HepG2 (cell line): ENCODE measurements around the gene C1orf159. TPM values are rescaled to one million over a fixed set of nuclear protein-coding genes. Genes with fewer than 3 reads are reported as not detected.

ENCODE experiments used
- AKAP8 ChIP-seq: sonication (generic); formaldehyde crosslinking; IDR thresholded peaks from 2 replicates; pipeline ENCODE4 v1.5.1; 2020; ENCODE audit warnings: mild to moderate bottlenecking, missing genetic modification reagents
- ARNT2 ChIP-seq: sonication (generic); formaldehyde crosslinking; IDR thresholded peaks from 2 replicates; pipeline ENCODE4 v1.8.0; 2022; ENCODE audit warnings: mild to moderate bottlenecking, low read depth, missing genetic modification reagents, moderate library complexity
- GLMP ChIP-seq: sonication (generic); formaldehyde crosslinking; IDR thresholded peaks from 2 replicates; pipeline ENCODE4 v1.9.0; 2021; ENCODE audit warnings: missing genetic modification reagents, mild to moderate bottlenecking, borderline replicate concordance
- HOXA3 ChIP-seq: sonication (generic); formaldehyde crosslinking; IDR thresholded peaks from 2 replicates; pipeline ENCODE4 v1.5.0; 2020; ENCODE audit warnings: missing genetic modification reagents
- HOXA9 ChIP-seq: sonication (generic); formaldehyde crosslinking; IDR thresholded peaks from 2 replicates; pipeline ENCODE4 v1.8.1; 2022; ENCODE audit warnings: missing genetic modification reagents, mild to moderate bottlenecking, moderate library complexity, borderline replicate concordance
- KDM5B ChIP-seq: sonication (generic); formaldehyde crosslinking; IDR thresholded peaks from 2 replicates; pipeline ENCODE4 v1.4.0; 2020; ENCODE audit warnings: missing genetic modification reagents, mild to moderate bottlenecking, borderline replicate concordance
- MED1 ChIP-seq: sonication (generic); formaldehyde crosslinking; IDR thresholded peaks from 2 replicates; pipeline ENCODE4 v1.4.0; 2020; ENCODE audit warnings: missing genetic modification reagents
- MTF1 ChIP-seq: sonication (generic); formaldehyde crosslinking; IDR thresholded peaks from 2 replicates; pipeline ENCODE4 v1.5.0; 2020; ENCODE audit warnings: missing genetic modification reagents
- PLRG1 ChIP-seq: fragments of 450-650 bp; conservative IDR thresholded peaks from 2 replicates; pipeline ENCODE4 v1.6.1; 2016
- RERE ChIP-seq: IDR thresholded peaks from 2 replicates; pipeline ENCODE4 v1.6.1; 2016; ENCODE audit warnings: low read depth, missing genetic modification reagents, missing compliant biosample characterization
- STAG1 ChIP-seq: sonication (generic); formaldehyde crosslinking; IDR thresholded peaks from 2 replicates; pipeline ENCODE4 v1.4.0; 2020; ENCODE audit warnings: missing genetic modification reagents
- TGIF2 ChIP-seq: IDR thresholded peaks from 2 replicates; pipeline ENCODE4 v1.6.1; 2016; ENCODE audit warnings: control low read depth, missing compliant biosample characterization
- YY1 ChIP-seq: IDR thresholded peaks from 2 replicates; pipeline ENCODE4 v1.6.1; 2011; ENCODE audit warnings: low read length, low read depth, moderate library complexity, mild to moderate bottlenecking; ENCODE audit not compliant: insufficient read depth, insufficient replicate concordance
- ZC3H4 ChIP-seq: sonication (generic); formaldehyde crosslinking; IDR thresholded peaks from 2 replicates; pipeline ENCODE4 v1.4.0; 2020; ENCODE audit warnings: missing genetic modification reagents, borderline replicate concordance
- ZNF160 ChIP-seq: sonication (generic); formaldehyde crosslinking; IDR thresholded peaks from 2 replicates; pipeline ENCODE4 v1.8.0; 2022; ENCODE audit warnings: mild to moderate bottlenecking, inconsistent platforms, missing genetic modification reagents
- ZNF24 ChIP-seq: fragments of 450-650 bp; IDR thresholded peaks from 2 replicates; pipeline ENCODE4 v1.6.1; 2017; ENCODE audit warnings: antibody characterized with exemption, mild to moderate bottlenecking
- ZNF367 ChIP-seq: sonication (generic); formaldehyde crosslinking; IDR thresholded peaks from 2 replicates; pipeline ENCODE4 v1.4.0; 2020; ENCODE audit warnings: missing genetic modification reagents, borderline replicate concordance
- ZNF501 ChIP-seq: sonication (generic); formaldehyde crosslinking; IDR thresholded peaks from 2 replicates; pipeline ENCODE4 v1.5.1; 2020; ENCODE audit warnings: mild to moderate bottlenecking, moderate library complexity, missing genetic modification reagents
- ZNF557 ChIP-seq: sonication (generic); formaldehyde crosslinking; IDR thresholded peaks from 2 replicates; pipeline ENCODE4 v1.4.0; 2020; ENCODE audit warnings: missing genetic modification reagents
- ZNF580 ChIP-seq: IDR thresholded peaks from 2 replicates; pipeline ENCODE4 v1.6.1; 2016; ENCODE audit warnings: low read depth, borderline replicate concordance
- ZNF615 ChIP-seq: sonication (generic); formaldehyde crosslinking; IDR thresholded peaks from 2 replicates; pipeline ENCODE4 v1.5.0; 2020; ENCODE audit warnings: mild to moderate bottlenecking, missing genetic modification reagents, borderline replicate concordance
- ZNF878 ChIP-seq: sonication (generic); formaldehyde crosslinking; IDR thresholded peaks from 2 replicates; pipeline ENCODE4 v1.8.1; 2023; ENCODE audit warnings: mild to moderate bottlenecking, missing genetic modification reagents, moderate library complexity
- polyA plus RNA-seq, 8 experiments: library from polyadenylated mRNA; depleted of rRNA in 3 of 8; stranded (reverse) in 7 of 8; unstranded in 1 of 8; fragments of >200 nt; fragmentation: Illumina TruSeq in 4 of 8; extraction: Trizol in 4 of 8; gene quantifications; 2 replicates each; pipeline versions ENCODE4 v1.2.1 to v1.2.3, GENCODE V29; 2011 to 2016; ENCODE audit warnings: low read depth in 4 of 8, missing spikeins in 1 of 8, mixed read lengths in 1 of 8; ENCODE audit not compliant: insufficient read depth in 1 of 8
- total RNA-seq, 5 experiments: library from RNA; depleted of rRNA; stranded (reverse); fragments of >200 nt; fragmentation: Illumina TruSeq; extraction: Trizol; gene quantifications; 2 replicates each; pipeline ENCODE4 v1.2.3, GENCODE V29; 2016; ENCODE audit warnings: low read depth in 1 of 5
- TF ChIP-seq, protein P1 (sequence below): sonication (generic); formaldehyde crosslinking; conservative IDR thresholded peaks from 2 replicates; pipeline ENCODE4 v1.8.0; 2022; ENCODE audit warnings: low read depth, missing genetic modification reagents

C1orf159 gene
- total and polyA plus RNA-seq, 2 of the 13 experiments (the other 11 are each of a cell fraction or from before 2014, with no cell fraction given), result 3.8 to 6.7 TPM

DNA sequence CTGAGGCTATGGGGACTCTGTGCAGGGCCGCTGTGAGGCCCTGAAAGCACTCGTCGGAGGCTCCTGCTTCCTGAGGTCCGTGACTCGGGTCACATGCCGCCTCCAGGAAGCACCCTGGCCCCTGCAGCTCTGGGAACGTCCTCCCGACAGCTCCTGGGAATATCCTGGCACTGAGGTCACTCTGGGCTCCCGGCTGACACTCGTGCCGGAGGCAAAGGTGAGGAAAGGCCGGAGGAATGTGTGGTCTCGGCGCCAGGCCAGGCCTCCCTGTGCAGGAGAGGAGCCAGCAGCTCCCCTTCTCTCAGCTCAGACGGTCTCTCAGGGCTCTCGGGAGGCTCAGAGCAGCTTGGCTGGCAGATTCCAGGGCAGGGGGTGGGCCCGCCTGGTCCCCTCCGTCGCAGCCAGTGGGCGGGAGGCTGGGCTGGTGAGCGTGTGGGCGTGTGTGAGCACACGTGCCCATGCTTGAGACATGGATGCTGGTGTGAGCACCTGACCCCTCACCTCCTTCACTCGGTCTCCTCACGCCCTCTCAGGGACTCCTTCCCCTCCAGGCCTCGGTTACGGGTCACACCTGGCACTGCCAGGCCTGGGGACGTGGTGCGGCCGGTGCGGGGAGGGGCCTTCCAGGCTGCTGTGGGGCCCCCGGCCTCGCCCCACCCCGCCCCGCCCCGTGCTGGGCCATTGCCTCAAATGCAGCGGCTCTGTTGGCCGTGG lies 36.3 kb downstream of the C1orf159 start (continued):
- TF ChIP-seq GLMP (no peak), ARNT2 (CRISPR knock-in tag) (no peak), ZNF501 (CRISPR knock-in tag) (peak; percentile 54; the same call in 1 of the 2 replicates), ZNF615 (no peak), PLRG1 (no peak), MED1 (CRISPR knock-in tag) (peak; percentile 64), HOXA9 (no peak), ZNF367 (CRISPR knock-in tag) (no peak; the same call in 1 of the 2 replicates), HOXA3 (CRISPR knock-in tag) (peak; percentile 30; the same call in 1 of the 2 replicates), STAG1 (CRISPR knock-in tag) (no peak; the same call in 1 of the 2 replicates), YY1 (no peak), ZNF580 (CRISPR knock-in tag) (no peak), MTF1 (no peak), ZNF878 (no peak), ZNF24 (no peak), KDM5B (CRISPR knock-in tag) (peak; percentile 90), TGIF2 (CRISPR knock-in tag) (no peak; the same call in 1 of the 2 replicates), ZC3H4 (CRISPR knock-in tag) (no peak), AKAP8 (peak; percentile 89; the same call in 1 of the 2 replicates), ZNF160 (CRISPR knock-in tag) (peak; percentile 55; the same call in 1 of the 2 replicates), ZNF557 (CRISPR knock-in tag) (no peak), RERE (CRISPR knock-in tag) (peak; percentile 21; the same call in 1 of the 2 replicates)
- TF ChIP-seq, protein P1, sequence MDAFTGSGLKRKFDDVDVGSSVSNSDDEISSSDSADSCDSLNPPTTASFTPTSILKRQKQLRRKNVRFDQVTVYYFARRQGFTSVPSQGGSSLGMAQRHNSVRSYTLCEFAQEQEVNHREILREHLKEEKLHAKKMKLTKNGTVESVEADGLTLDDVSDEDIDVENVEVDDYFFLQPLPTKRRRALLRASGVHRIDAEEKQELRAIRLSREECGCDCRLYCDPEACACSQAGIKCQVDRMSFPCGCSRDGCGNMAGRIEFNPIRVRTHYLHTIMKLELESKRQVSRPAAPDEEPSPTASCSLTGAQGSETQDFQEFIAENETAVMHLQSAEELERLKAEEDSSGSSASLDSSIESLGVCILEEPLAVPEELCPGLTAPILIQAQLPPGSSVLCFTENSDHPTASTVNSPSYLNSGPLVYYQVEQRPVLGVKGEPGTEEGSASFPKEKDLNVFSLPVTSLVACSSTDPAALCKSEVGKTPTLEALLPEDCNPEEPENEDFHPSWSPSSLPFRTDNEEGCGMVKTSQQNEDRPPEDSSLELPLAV (CRISPR knock-in tag), result no peak
